K562 (cell line): ENCODE data around the gene SEMA3F. TPM values are rescaled to one million over a fixed set of nuclear protein-coding genes. Genes with fewer than 3 reads are reported as not detected.

Source experiments
- ATAC-seq: fragments of 200-7000 bp; cut with Tn5 transposase; 3 replicates; pipeline ENCODE4 v1.9.1; 2020; ENCODE audit warnings: moderate library complexity
- BruUV-seq: library from RNA; stranded (reverse); fragments of 400-500 nt; replicated peaks from 2 replicates; lab custom pipeline; 2021; lab: Mats Ljungman, UMichigan
- CTCF ChIA-PET: fragments of 300-600 bp; formaldehyde crosslinking; extraction: SDS; loops from one replicate; lab custom pipeline; 2021; ENCODE audit warnings: low intra/inter-chr PET ratio; lab: Yijun Ruan, JAX
- POLR2A ChIA-PET: fragments of 300-600, 350-650 bp; sonication (Branson Sonifier 250); formaldehyde crosslinking; extraction: SDS; loops from one replicate; lab custom pipeline; 2021; ENCODE audit warnings: antibody characterized with exemption, inconsistent platforms; lab: Yijun Ruan, JAX
- DNase-seq, 4 experiments: peaks; one replicate each; pipeline versions ENCODE4 v3.0.0 to v3.0.0-alpha.2; 2011 to 2018; ENCODE audit warnings: low spot score in 3 of 4, mixed read lengths in 3 of 4; ENCODE audit errors: extremely low read depth in 1 of 4
- FAIRE-seq: peaks from 2 replicates; lab custom pipeline; 2011; peaks lifted over from hg19 to GRCh38; lab: Jason Lieb, UNC
- H2AFZ ChIP-seq: 2 replicates; pipeline ENCODE4 v1.6.0; 2011; ENCODE audit warnings: low read depth, low read length, control low read depth, inconsistent platforms
- H3K27ac ChIP-seq: fragments of 200-600 bp; 3 replicates; pipeline ENCODE4 v1.8.0; 2011; ENCODE audit warnings: low read depth, mild to moderate bottlenecking, control low read depth, inconsistent platforms, low read length, moderate library complexity, mixed read lengths; ENCODE audit errors: extremely low read depth
- H3K27me3 ChIP-seq, 2 experiments: fragments of 300-600 bp in 1 of 2; 2 replicates in 1 of 2; 3 replicates in 1 of 2; pipeline versions ENCODE4 v1.6.0 to v1.8.0; 2011; ENCODE audit warnings: inconsistent platforms in 2 of 2, low read length in 2 of 2, mild to moderate bottlenecking in 1 of 2, mixed read lengths in 1 of 2, moderate library complexity in 1 of 2; ENCODE audit not compliant: control insufficient read depth in 2 of 2, insufficient read depth in 2 of 2
- H3K36me3 ChIP-seq: fragments of 300-600 bp; 3 replicates; pipeline ENCODE4 v1.8.0; 2011; ENCODE audit warnings: mild to moderate bottlenecking, low read length, inconsistent platforms; ENCODE audit not compliant: control insufficient read depth, insufficient read depth
- H3K4me1 ChIP-seq, 2 experiments: fragments of 200-600 bp in 1 of 2; replicated peaks in 1 of 2; 2 replicates in 1 of 2; 3 replicates in 1 of 2; pipeline versions ENCODE4 v1.5.1 to v1.8.0; 2011; ENCODE audit warnings: inconsistent platforms in 2 of 2, low read length in 2 of 2, mild to moderate bottlenecking in 1 of 2, mixed read lengths in 1 of 2, moderate library complexity in 1 of 2; ENCODE audit not compliant: control insufficient read depth in 2 of 2, insufficient read depth in 2 of 2
- H3K4me2 ChIP-seq: 2 replicates; pipeline ENCODE4 v1.6.1; 2011; ENCODE audit warnings: low read length, control low read depth, inconsistent platforms, mixed read lengths; ENCODE audit not compliant: insufficient read depth
- H3K4me3 ChIP-seq: fragments of 200-600 bp; sonication (generic), shearing (Covaris generic); 2 replicates; pipeline ENCODE4 v1.5.1; 2016; ENCODE audit warnings: control low read depth, inconsistent platforms
- H3K79me2 ChIP-seq: fragments of 200-600 bp; 3 replicates; pipeline ENCODE4 v1.8.0; 2011; ENCODE audit warnings: low read length, inconsistent platforms; ENCODE audit not compliant: control insufficient read depth, insufficient read depth
- H3K9ac ChIP-seq, 2 experiments: 2 replicates each; pipeline versions ENCODE4 v1.6.0 to v1.6.1; 2011; ENCODE audit warnings: low read depth in 2 of 2, low read length in 2 of 2, control low read depth in 1 of 2, inconsistent platforms in 1 of 2, mild to moderate bottlenecking in 1 of 2, mixed read lengths in 1 of 2; ENCODE audit not compliant: insufficient read depth in 1 of 2
- H3K9me1 ChIP-seq: one replicate; pipeline ENCODE4 v1.6.0; 2011; ENCODE audit warnings: inconsistent platforms, mild to moderate bottlenecking, low read length, moderate library complexity; ENCODE audit not compliant: control insufficient read depth, insufficient read depth
- H3K9me3 ChIP-seq: replicated peaks from 2 replicates; pipeline ENCODE4 v1.5.1; 2011; ENCODE audit warnings: low read depth, low read length, inconsistent platforms; ENCODE audit not compliant: control insufficient read depth, insufficient read depth
- H4K20me1 ChIP-seq: replicated peaks from 2 replicates; pipeline ENCODE4 v1.6.1; 2011; ENCODE audit warnings: low read length, inconsistent platforms, mixed read lengths; ENCODE audit not compliant: control insufficient read depth, insufficient read depth
- KDM5B ChIP-seq: fragments of 200-600 bp; sonication (generic); IDR thresholded peaks from 2 replicates; pipeline ENCODE4 v1.6.1; 2012; ENCODE audit warnings: low read depth, mild to moderate bottlenecking, moderate library complexity, low read length, control low read depth, inconsistent platforms; ENCODE audit not compliant: insufficient replicate concordance
- POLR3A ChIP-seq: IDR thresholded peaks from 2 replicates; pipeline ENCODE4 v1.6.1; 2011; ENCODE audit warnings: borderline replicate concordance, mild to moderate bottlenecking, moderate library complexity; ENCODE audit not compliant: insufficient read length, insufficient read depth; ENCODE audit errors: extremely low read depth
- ZNF212 ChIP-seq: fragments of 450-650 bp; formaldehyde crosslinking; IDR thresholded peaks from 2 replicates; pipeline ENCODE4 v1.4.0; 2020; ENCODE audit warnings: mild to moderate bottlenecking
- ZNF407 ChIP-seq: fragments of 450-650 bp; IDR thresholded peaks from 2 replicates; pipeline ENCODE4 v1.6.1; 2016; ENCODE audit warnings: low read depth
- WGBS: fragments of 100-300 bp; shearing (Covaris generic); methylation state at CpG from one replicate; pipeline ENCODE4 v1.1.6; 2016; ENCODE audit warnings: low coverage, mixed read lengths; ENCODE audit not compliant: insufficient coverage; ENCODE audit errors: missing lambda C conversion rate; 5-methylcytosine and 5-hydroxymethylcytosine counted together
- in situ Hi-C: fragments of 300-500 bp; cut with MboI; formaldehyde crosslinking; loops from 4 replicates; pipeline ENCODE4 v1.15.0; 2018; ENCODE audit warnings: inconsistent platforms, mixed read lengths
- intact Hi-C: fragments of 100-400 bp; cut with micrococcal nuclease; formaldehyde crosslinking; loops from 2 replicates; pipeline ENCODE4 v1.14.2; 2022
- polyA plus RNA-seq, 8 experiments: library from polyadenylated mRNA; depleted of rRNA in 4 of 8; stranded (reverse) in 5 of 8; unstranded in 3 of 8; fragments of >200 nt; fragmentation: Nextera tagmentation in 2 of 8; fragmentation: Illumina TruSeq in 1 of 8; extraction: Ambion mirVana in 2 of 8; extraction: Trizol in 1 of 8; gene quantifications; 2 replicates each; pipeline versions ENCODE4 v1.2.1 to v1.2.3, GENCODE V29; 2011 to 2014; ENCODE audit warnings: inconsistent platforms in 1 of 8, missing spikeins in 1 of 8
- total RNA-seq, 7 experiments: library from RNA; depleted of rRNA in 6 of 7; stranded (reverse); fragments of >200 nt in 6 of 7; fragmentation: Illumina TruSeq in 2 of 7; extraction: Trizol in 2 of 7; gene quantifications; 2 replicates each; pipeline versions ENCODE4 v1.2.1 to v1.2.3, GENCODE V29; 2011 to 2021; ENCODE audit warnings: low replicate concordance in 1 of 7

SEMA3F gene
- total and polyA plus RNA-seq, 9 of the 15 experiments (the other 6 are each of a cell fraction or from before 2014, with no cell fraction given) = 0.58 to 3.0 (median 2.0) TPM; not detected in 2

GRCh38 chr3:50155491-50155878 is 361 bp downstream of the SEMA3F start:
- POLR2A ChIA-PET = interaction anchor here (0.7 kb wide), 1 partner anchor 35 kb away, joined by 5 read pairs; no protein-coding TSS in a partner anchor
- CTCF ChIA-PET = interaction anchor here (1.2 kb wide), 1 partner anchor 34 kb away, joined by 8 read pairs; no protein-coding TSS in a partner anchor
- ATAC-seq = no peak
- H2AFZ ChIP-seq = no peak overlapping the region
- 7% methylated on average over 18 of the region's 37 CpGs for WGBS
- DNase-seq = peak in 1 of 4 experiments; percentile 19
- peaks cover 1 to 47% of the 10 kb centered on the region in 2 experiments; a peak in 4 of 5 replicates for H3K4me1 ChIP-seq
- no peaks in the 10 kb centered on the region for H3K36me3 ChIP-seq
- no peaks in the 10 kb centered on the region for H3K27me3 ChIP-seq
- no peaks in the 10 kb centered on the region for H3K9me3 ChIP-seq
- no peaks in the 10 kb centered on the region for H3K9me1 ChIP-seq
- intact Hi-C loops (loop anchor here (2.0 kb wide), 1 partner anchor 33 kb away; no protein-coding TSS in a partner anchor), in situ Hi-C loops (no loop called here)
- no peak for FAIRE-seq
- no TSS peak for BruUV-seq
- H4K20me1 ChIP-seq = no peaks in the 10 kb centered on the region
- peak overlapping the region; percentile 49 for H3K4me3 ChIP-seq
- H3K4me2 ChIP-seq = peak overlapping the region; percentile 60
- H3K27ac ChIP-seq = no peak overlapping the region
- TF ChIP-seq ZNF212 (CRISPR knock-in tag) (no peak), KDM5B (peak; percentile 13)
- no peaks in the 10 kb centered on the region; the same call in 2 of the 3 replicates for H3K79me2 ChIP-seq
- peak overlapping the region; percentile 34 to 90; a peak in 3 of 4 replicates for H3K9ac ChIP-seq

DNA sequence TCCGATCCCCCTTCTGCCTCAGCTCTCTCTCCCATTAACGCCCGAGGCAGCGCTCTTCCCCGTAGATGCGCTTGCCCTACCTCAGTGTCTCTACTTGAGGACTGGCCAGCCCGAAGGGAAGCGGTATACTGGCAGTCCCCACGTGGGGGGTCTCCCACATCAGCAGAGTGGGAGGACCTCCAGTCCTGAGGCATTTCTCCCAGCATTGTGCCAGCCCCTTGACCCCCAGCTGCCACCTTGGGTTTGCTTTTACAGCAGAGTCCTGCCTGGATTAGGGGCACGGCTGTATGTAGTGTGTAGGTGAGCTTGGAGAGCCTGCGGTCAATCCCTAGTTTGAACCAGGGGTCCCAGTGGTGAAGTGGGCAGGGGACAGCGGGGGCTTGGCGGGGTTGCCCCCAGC is 767 bp downstream of the SEMA3F start:
- TF ChIP-seq KDM5B (peak; percentile 12), ZNF407 (no peak), POLR3A (no peak)
- H4K20me1 ChIP-seq = no peaks in the 10 kb centered on the region
- H3K9ac ChIP-seq = peak overlapping the region in 1 of 2 experiments; percentile 90; a peak in 1 of 4 replicates
- no peaks in the 10 kb centered on the region for H3K9me1 ChIP-seq
- H3K4me1 ChIP-seq = peaks cover 5 to 51% of the 10 kb centered on the region in 2 experiments; a peak in 4 of 5 replicates
- no peaks in the 10 kb centered on the region; the same call in 2 of the 3 replicates for H3K79me2 ChIP-seq
- FAIRE-seq (no peak), ATAC-seq (no peak), DNase-seq (no peak)
- intact Hi-C loops = loop anchor here (2.0 kb wide), 1 partner anchor 33 kb away; no protein-coding TSS in a partner anchor
- H3K36me3 ChIP-seq = no peaks in the 10 kb centered on the region
- peak overlapping the region; percentile 49; the same call in 1 of the 2 replicates for H3K4me3 ChIP-seq
- 52% methylated on average over 10 of the region's 13 CpGs for WGBS
- ChIA-PET POLR2A (interaction anchor here (0.7 to 0.9 kb wide), 2 partner anchors 35 to 216 kb away, joined by 3 to 5 read pairs; partner anchors contain the start of gene RBM6), CTCF (interaction anchor here (1.2 kb wide), 1 partner anchor 34 kb away, joined by 8 read pairs; no protein-coding TSS in a partner anchor)
- H3K27ac ChIP-seq = no peak overlapping the region
- no peak overlapping the region for H2AFZ ChIP-seq
- no peaks in the 10 kb centered on the region for H3K9me3 ChIP-seq
- H3K4me2 ChIP-seq = peak overlapping the region; percentile 60
- no peaks in the 10 kb centered on the region for H3K27me3 ChIP-seq
- no TSS peak for BruUV-seq
- in situ Hi-C loops = no loop called here
